Stimulated activated CD8-positive, alpha-beta memory T cell treated with anti-CD3 and anti-CD28 coated beads, Interleukin-15, amount 100 ng/mL, for 48 hours (primary cell): ENCODE measurements around the gene USP14.

Source experiments
- DNase-seq, 2 donors: peaks; one replicate each; pipeline ENCODE4 v3.0.0-alpha.2; 2020; ENCODE audit warnings: low read depth in 2 of 2

USP14 gene

GRCh38 chr18:159933-160332, 1.6 kb downstream of the USP14 start:
- no peak for DNase-seq

GRCh38 chr18:160831-161570, 2.6 kb downstream of the USP14 start:
- no peak for DNase-seq

- no peak for DNase-seq
These were observed 14.0 kb downstream of the USP14 start for GRCh38 chr18:172361-172760.

GRCh38 chr18:179499-179898, 21.1 kb downstream of the USP14 start:
- DNase-seq = no peak

- no peak for DNase-seq
These were observed 23.4 kb downstream of the USP14 start for GRCh38 chr18:181711-182110.

- no peak for DNase-seq
These were observed 25.4 kb downstream of the USP14 start for GRCh38 chr18:183769-184168.

GRCh38 chr18:189254-189653, 30.9 kb downstream of the USP14 start:
- no peak for DNase-seq

- no peak for DNase-seq
These were observed 33.4 kb downstream of the USP14 start for GRCh38 chr18:191725-192124.

- no peak for DNase-seq
These were observed 34.4 kb downstream of the USP14 start for GRCh38 chr18:192801-193200.

- no peak for DNase-seq
These were observed 37.3 kb downstream of the USP14 start for GRCh38 chr18:195651-196050.

- no peak for DNase-seq
These were observed 40.9 kb downstream of the USP14 start for GRCh38 chr18:199214-199613.

GRCh38 chr18:199768-200167, 41.4 kb downstream of the USP14 start:
- DNase-seq = no peak

GRCh38 chr18:210075-210474, 51.7 kb downstream of the USP14 start:
- no peak for DNase-seq

GRCh38 chr18:210733-211132, 52.4 kb downstream of the USP14 start:
- DNase-seq = no peak

- DNase-seq = no peak
These were observed 53.2 kb downstream of the USP14 start for GRCh38 chr18:211582-211981.

- no peak for DNase-seq
These were observed 54.4 kb downstream of the USP14 start for GRCh38 chr18:212780-213179.

- no peak for DNase-seq
These were observed 55.1 kb downstream of the USP14 start for GRCh38 chr18:213505-213904.

- no peak for DNase-seq
These were observed 55.6 kb downstream of the USP14 start for GRCh38 chr18:213966-214365.

GRCh38 chr18:215448-216010, 57.2 kb downstream of the USP14 start:
- no peak for DNase-seq

GRCh38 chr18:217532-218336, 59.4 kb downstream of the USP14 start:
- DNase-seq = no peak

GRCh38 chr18:220708-221107, 62.4 kb downstream of the USP14 start:
- no peak for DNase-seq

- DNase-seq = no peak
These were observed 67.4 kb downstream of the USP14 start for GRCh38 chr18:225745-226144.

- no peak for DNase-seq
These were observed 69.0 kb downstream of the USP14 start for GRCh38 chr18:227374-227773.
